Ovary (tissue), 9 donors: Measurements from ENCODE around the gene MRPL33. TPM values are rescaled to one million over a fixed set of nuclear protein-coding genes. Genes with fewer than 3 reads are reported as not detected.
A peak's percentile ranks its signal among the peaks of the same experiment; 100 is the strongest.

Experiments used
- DNase-seq, 5 donors: peaks; one replicate each; pipeline ENCODE4 v3.0.0-alpha.2; 2019 to 2020
- H3K27ac ChIP-seq, 2 donors: fragments of 200-600 bp; one replicate each; pipeline versions ENCODE4 v1.5.1 to v1.8.0; 2019 to 2022
- H3K27me3 ChIP-seq: fragments of 200-600 bp; one replicate; pipeline ENCODE4 v1.8.0; 2022
- H3K36me3 ChIP-seq: fragments of 200-600 bp; sonication (generic); one replicate; pipeline ENCODE4 v1.5.1; 2019
- H3K4me1 ChIP-seq: one replicate; pipeline ENCODE4 v1.8.1; 2013; ENCODE audit warnings: mild to moderate bottlenecking, moderate library complexity; ENCODE audit not compliant: insufficient read depth
- H3K4me3 ChIP-seq: fragments of 200-600 bp; sonication (generic); one replicate; pipeline ENCODE4 v1.5.1; 2017
- H3K9me3 ChIP-seq, 2 donors: fragments of 200-600 bp in 1 of 2; sonication (generic) in 1 of 2; one replicate each; pipeline versions ENCODE4 v1.5.1 to v1.8.1; 2013 to 2019; ENCODE audit warnings: mild to moderate bottlenecking in 1 of 2, moderate library complexity in 1 of 2
- CTCF ChIP-seq, 3 donors: fragments of 450-650 bp in 2 of 3; fragments of 200-600 bp in 1 of 3; IDR thresholded peaks; one replicate each; pipeline versions ENCODE4 v1.5.1 to v1.8.0; 2016 to 2022; ENCODE audit warnings: antibody characterized with exemption in 3 of 3, mild to moderate bottlenecking in 1 of 3
- EP300 ChIP-seq: sonication (generic); formaldehyde crosslinking; IDR thresholded peaks from one replicate; pipeline ENCODE4 v1.6.1; 2017; ENCODE audit warnings: antibody characterized with exemption
- POLR2A ChIP-seq: fragments of 450-650 bp; IDR thresholded peaks from one replicate; pipeline ENCODE4 v1.6.1; 2017; ENCODE audit warnings: antibody characterized with exemption, mild to moderate bottlenecking, moderate library complexity
- WGBS, 3 donors: extraction: QIAGEN DNeasy Blood & Tissue Kit in 1 of 3; methylation state at CpG; one replicate each; pipeline versions ENCODE4 v1.1.5 to v1.1.7; 2013 to 2017; 5-methylcytosine and 5-hydroxymethylcytosine counted together
- intact Hi-C, 4 donors: fragments of 100-400 bp; cut with DNase I; formaldehyde crosslinking; loops; one replicate each; pipeline versions ENCODE4 v1.11.0 to v1.15.1; 2022 to 2023
- polyA plus RNA-seq, 2 donors: library from polyadenylated mRNA; stranded (reverse); fragments of 200-250 nt in 1 of 2; fragments of 350-450 nt in 1 of 2; fragmentation: Illumina TruSeq in 1 of 2; extraction: RNeasy Lipid Tissue Mini Kit (QIAGEN cat#74804) in 1 of 2; gene quantifications; one replicate each; pipeline ENCODE4 v1.2.3, GENCODE V29; 2013 to 2014
- total RNA-seq, 7 donors: library from RNA; depleted of rRNA in 2 of 7; stranded (reverse); fragments of >200 nt in 2 of 7; fragmentation: NEBNext Ultra II Directional in 3 of 7; extraction: Animal tissue kit (Norgen Biotek cat#: 25700) in 3 of 7; gene quantifications; one replicate each; pipeline versions ENCODE4 v1.1.0 to v1.2.4, GENCODE V29; 2016 to 2023
- donor health status: DM: no; HTN: no; CAD: no; lungs with moderate emphysema.
- donor health status: DM: no; HTN: no; CAD: no.
- donor health status: Bipolar disorder and iron deficiency.
- donor health status: DM: yes; HTN: yes; CAD: no.
- donor health status: DM: no; HTN: no; CAD: no.
- donor health status: DM: yes; HTN: yes; CAD: no.

The MRPL33 gene
- total and polyA plus RNA-seq, 9 donors, result 50.5 to 246 (median 63.2) TPM

- intact Hi-C loops, result loop anchor here in 2 of 4 donors (10.0 kb wide), 3 partner anchors 52 to 618 kb away; partner anchors contain the start of gene FOSL2 (in 1 of the 2)
- Histone ChIP-seq H3K9me3 (no peaks in the 10 kb centered on the region), H3K4me1 (peaks cover 7% of the 10 kb centered on the region), H3K4me3 (no peak overlapping the region), H3K36me3 (no peaks in the 10 kb centered on the region), H3K27me3 (no peaks in the 10 kb centered on the region), H3K27ac (no peak overlapping the region)
- TF ChIP-seq CTCF (IDR thresholded peaks at IDR 0.05), result no peak
- no peak for TF ChIP-seq EP300
- TF ChIP-seq POLR2A, result no peak
- 86 to 91% (median 90%) methylated on average over 3 of the region's 3 CpGs for WGBS, 3 donors
- no peak for DNase-seq
Observed at GRCh38 chr2:27776696-27777095, 5.2 kb downstream of the MRPL33 start.

- no peak for TF ChIP-seq POLR2A
- no peak for DNase-seq
- H3K4me1 ChIP-seq, result peaks cover 4% of the 10 kb centered on the region
- H3K9me3 ChIP-seq, result no peaks in the 10 kb centered on the region
- H3K27me3 ChIP-seq, result no peaks in the 10 kb centered on the region
- H3K36me3 ChIP-seq, result no peaks in the 10 kb centered on the region
- no peak overlapping the region for H3K4me3 ChIP-seq
- intact Hi-C loops, result loop anchor here in 2 of 4 donors (10.0 kb wide), 3 partner anchors 55 to 615 kb away; partner anchors contain the start of gene FOSL2 (in 1 of the 2)
- WGBS, 3 donors, result 17 to 30% (median 30%) methylated on average over 5 of the region's 5 CpGs
- H3K27ac ChIP-seq, result peak overlapping the region; percentile 3 to 73
Observed at GRCh38 chr2:27779417-27780055, 8.0 kb downstream of the MRPL33 start.

GRCh38 chr2:27781496-27781895 is 10.0 kb downstream of the MRPL33 start:
- Histone ChIP-seq H3K4me1 (peaks cover 2% of the 10 kb centered on the region), H3K4me3 (no peak overlapping the region), H3K36me3 (no peaks in the 10 kb centered on the region), H3K27ac (no peak overlapping the region), H3K9me3 (no peaks in the 10 kb centered on the region), H3K27me3 (no peaks in the 10 kb centered on the region)
- intact Hi-C loops, result no loop called here
- DNase-seq, result no peak
- TF ChIP-seq POLR2A (no peak), EP300 (no peak), CTCF (IDR thresholded peaks at IDR 0.05) (no peak)
- WGBS, 3 donors, result 96 to 100% (median 98%) methylated on average over 2 of the region's 2 CpGs

GRCh38 chr2:27782701-27783100 is 11.2 kb downstream of the MRPL33 start:
- 82 to 94% (median 89%) methylated on average over 1 of the region's 1 CpG for WGBS, 3 donors
- H3K4me3 ChIP-seq, result no peak overlapping the region
- intact Hi-C loops, result no loop called here
- DNase-seq, result no peak
- H3K27ac ChIP-seq, result no peak overlapping the region
- no peaks in the 10 kb centered on the region for H3K36me3 ChIP-seq
- TF ChIP-seq CTCF (IDR thresholded peaks at IDR 0.05), result no peak
- TF ChIP-seq EP300, result no peak
- no peak for TF ChIP-seq POLR2A
- no peaks in the 10 kb centered on the region for H3K27me3 ChIP-seq
- no peaks in the 10 kb centered on the region for H3K9me3 ChIP-seq
- peaks cover 2% of the 10 kb centered on the region for H3K4me1 ChIP-seq

- DNase-seq, result no peak
- Histone ChIP-seq H3K4me3 (no peak overlapping the region), H3K27ac (no peak overlapping the region), H3K27me3 (no peaks in the 10 kb centered on the region), H3K9me3 (no peaks in the 10 kb centered on the region), H3K36me3 (no peaks in the 10 kb centered on the region), H3K4me1 (no peaks in the 10 kb centered on the region)
- no peak for TF ChIP-seq CTCF (IDR thresholded peaks at IDR 0.05)
- TF ChIP-seq EP300, result no peak
- no peak for TF ChIP-seq POLR2A
- 97 to 100% (median 98%) methylated on average over 1 of the region's 1 CpG for WGBS, 3 donors
- intact Hi-C loops, result no loop called here
Observed at GRCh38 chr2:27790796-27791195, 19.3 kb downstream of the MRPL33 start.
